DOHH2 (cell line): ENCODE results near the gene PCDHB16.
"Not testable (repeated sequence)": the region's sequence is repeated elsewhere in the genome, so short reads cannot be mapped to it uniquely, and the experiment has no call there.

Experiments used
- CTCF ChIP-seq: fragments of 200-600 bp; sonication (generic); IDR thresholded peaks from one replicate; pipeline ENCODE4 v1.5.1; 2014; ENCODE audit warnings: antibody characterized with exemption, mild to moderate bottlenecking, low read depth, low read length; ENCODE audit not compliant: poor library complexity, severe bottlenecking
- EZH2phosphoT487 ChIP-seq: fragments of 200-600 bp; sonication (generic); IDR thresholded peaks from 2 replicates; pipeline ENCODE4 v1.6.1; 2017; ENCODE audit warnings: borderline replicate concordance, mild to moderate bottlenecking, antibody characterized with exemption, low read length, moderate library complexity, mixed read lengths

DNA sequence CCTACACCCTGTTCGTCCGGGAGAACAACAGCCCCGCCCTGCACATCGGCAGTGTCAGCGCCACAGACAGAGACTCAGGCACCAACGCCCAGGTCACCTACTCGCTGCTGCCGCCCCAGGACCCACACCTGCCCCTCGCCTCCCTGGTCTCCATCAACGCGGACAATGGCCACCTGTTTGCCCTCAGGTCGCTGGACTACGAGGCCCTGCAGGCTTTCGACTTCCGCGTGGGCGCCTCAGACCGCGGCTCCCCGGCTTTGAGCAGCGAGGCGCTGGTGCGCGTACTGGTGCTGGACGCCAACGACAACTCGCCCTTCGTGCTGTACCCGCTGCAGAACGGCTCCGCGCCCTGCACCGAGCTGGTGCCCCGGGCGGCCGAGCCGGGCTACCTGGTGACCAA is 6.5 kb downstream of the PCDHB16 start:
- not testable (repeated sequence) for TF ChIP-seq CTCF, EZH2phosphoT487
